IMR-90 (cell line): Measurements from ENCODE around the gene DBN1. TPM values are rescaled to one million over a fixed set of nuclear protein-coding genes. Genes with fewer than 3 reads are reported as not detected.

Source experiments
- FOS ChIP-seq: fragments of 150-350 bp; IDR thresholded peaks from 2 replicates; pipeline ENCODE4 v1.6.1; 2016; ENCODE audit warnings: low read depth, low read length
- MAFK ChIP-seq: IDR thresholded peaks from 2 replicates; pipeline ENCODE4 v1.6.1; 2012; ENCODE audit warnings: low read depth, low read length, improper control_type of control experiment
- MXI1 ChIP-seq: IDR thresholded peaks from 2 replicates; pipeline ENCODE4 v1.6.1; 2012; ENCODE audit warnings: low read depth, mild to moderate bottlenecking, low read length, moderate library complexity, borderline replicate concordance
- NFE2L2 ChIP-seq: fragments of 150-350 bp; IDR thresholded peaks from 2 replicates; pipeline ENCODE4 v1.6.1; 2016; ENCODE audit warnings: low read depth, mild to moderate bottlenecking, low read length
- POLR2A ChIP-seq: IDR thresholded peaks from 2 replicates; pipeline ENCODE4 v1.6.1; 2012; ENCODE audit warnings: mild to moderate bottlenecking, low read depth, low read length
- RAD21 ChIP-seq: IDR thresholded peaks from 2 replicates; pipeline ENCODE4 v1.6.1; 2012; ENCODE audit warnings: low read length, improper control_type of control experiment
- RFX5 ChIP-seq: IDR thresholded peaks from 2 replicates; pipeline ENCODE4 v1.8.0; 2012; ENCODE audit warnings: low read depth, mild to moderate bottlenecking, low read length, moderate library complexity
- SMC3 ChIP-seq: fragments of 150-350 bp; IDR thresholded peaks from 2 replicates; pipeline ENCODE4 v1.6.1; 2016; ENCODE audit warnings: low read depth, mild to moderate bottlenecking, antibody characterized with exemption, low read length, moderate library complexity
- polyA plus RNA-seq, 3 experiments: library from polyadenylated mRNA; depleted of rRNA; stranded (reverse); fragments of >200 nt; gene quantifications; 2 replicates each; pipeline ENCODE4 v1.2.3, GENCODE V29; 2012; ENCODE audit warnings: low replicate concordance in 1 of 3
- total RNA-seq: library from RNA; depleted of rRNA; stranded (reverse); fragments of >200 nt; gene quantifications from 2 replicates; pipeline ENCODE4 v1.2.3, GENCODE V29; 2012
- TF ChIP-seq, protein P1 (sequence below): conservative IDR thresholded peaks from 2 replicates; pipeline ENCODE4 v1.5.1; 2012; ENCODE audit warnings: mild to moderate bottlenecking, low read depth, low read length, improper control_type of control experiment

Gene DBN1
- total and polyA plus RNA-seq, 2 of the 4 experiments (the other 2 are of a cell fraction): 122 to 187 TPM

DNA sequence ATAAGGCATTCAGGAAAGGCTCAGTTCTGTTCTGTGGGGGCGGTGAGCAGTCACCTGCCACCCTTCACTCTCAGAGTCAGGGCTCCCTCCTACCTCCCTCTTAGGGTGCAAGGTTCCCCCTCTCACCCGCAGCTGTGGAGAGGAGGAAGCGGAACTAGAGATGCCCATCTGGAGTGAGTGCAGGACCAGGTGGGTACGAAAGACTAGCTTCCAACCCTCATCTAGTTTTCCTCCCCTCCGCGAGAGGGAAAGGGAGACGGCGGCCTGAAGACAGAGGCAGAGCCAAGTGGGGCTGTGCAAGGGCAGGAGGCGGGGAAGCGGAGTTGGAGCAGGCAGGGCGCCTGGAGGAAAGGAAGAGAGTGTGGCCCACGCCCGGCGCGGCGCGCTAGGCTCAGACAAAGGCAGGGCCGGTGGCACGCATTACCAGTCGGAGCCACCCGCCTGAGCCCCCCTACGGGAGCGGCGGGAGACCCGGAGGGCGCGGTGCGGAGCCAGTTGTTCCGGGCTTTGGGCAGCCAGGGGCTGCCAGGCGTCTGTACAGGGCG, 19.5 kb downstream of the DBN1 start (continued):
- TF ChIP-seq, protein P1, sequence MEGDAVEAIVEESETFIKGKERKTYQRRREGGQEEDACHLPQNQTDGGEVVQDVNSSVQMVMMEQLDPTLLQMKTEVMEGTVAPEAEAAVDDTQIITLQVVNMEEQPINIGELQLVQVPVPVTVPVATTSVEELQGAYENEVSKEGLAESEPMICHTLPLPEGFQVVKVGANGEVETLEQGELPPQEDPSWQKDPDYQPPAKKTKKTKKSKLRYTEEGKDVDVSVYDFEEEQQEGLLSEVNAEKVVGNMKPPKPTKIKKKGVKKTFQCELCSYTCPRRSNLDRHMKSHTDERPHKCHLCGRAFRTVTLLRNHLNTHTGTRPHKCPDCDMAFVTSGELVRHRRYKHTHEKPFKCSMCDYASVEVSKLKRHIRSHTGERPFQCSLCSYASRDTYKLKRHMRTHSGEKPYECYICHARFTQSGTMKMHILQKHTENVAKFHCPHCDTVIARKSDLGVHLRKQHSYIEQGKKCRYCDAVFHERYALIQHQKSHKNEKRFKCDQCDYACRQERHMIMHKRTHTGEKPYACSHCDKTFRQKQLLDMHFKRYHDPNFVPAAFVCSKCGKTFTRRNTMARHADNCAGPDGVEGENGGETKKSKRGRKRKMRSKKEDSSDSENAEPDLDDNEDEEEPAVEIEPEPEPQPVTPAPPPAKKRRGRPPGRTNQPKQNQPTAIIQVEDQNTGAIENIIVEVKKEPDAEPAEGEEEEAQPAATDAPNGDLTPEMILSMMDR: no peak
- TF ChIP-seq MXI1 (no peak), POLR2A (no peak), RAD21 (no peak), RFX5 (no peak), NFE2L2 (no peak), FOS (no peak), MAFK (no peak), SMC3 (no peak)
